ENCODE results near the gene MYL4. TPM values are rescaled to one million over a fixed set of nuclear protein-coding genes. Genes with fewer than 3 reads are reported as not detected.
"Not testable (repeated sequence)": the region's sequence is repeated elsewhere in the genome, so short reads cannot be mapped to it uniquely, and the experiment has no call there.

The MYL4 gene
- total RNA-seq: not detected

DNA sequence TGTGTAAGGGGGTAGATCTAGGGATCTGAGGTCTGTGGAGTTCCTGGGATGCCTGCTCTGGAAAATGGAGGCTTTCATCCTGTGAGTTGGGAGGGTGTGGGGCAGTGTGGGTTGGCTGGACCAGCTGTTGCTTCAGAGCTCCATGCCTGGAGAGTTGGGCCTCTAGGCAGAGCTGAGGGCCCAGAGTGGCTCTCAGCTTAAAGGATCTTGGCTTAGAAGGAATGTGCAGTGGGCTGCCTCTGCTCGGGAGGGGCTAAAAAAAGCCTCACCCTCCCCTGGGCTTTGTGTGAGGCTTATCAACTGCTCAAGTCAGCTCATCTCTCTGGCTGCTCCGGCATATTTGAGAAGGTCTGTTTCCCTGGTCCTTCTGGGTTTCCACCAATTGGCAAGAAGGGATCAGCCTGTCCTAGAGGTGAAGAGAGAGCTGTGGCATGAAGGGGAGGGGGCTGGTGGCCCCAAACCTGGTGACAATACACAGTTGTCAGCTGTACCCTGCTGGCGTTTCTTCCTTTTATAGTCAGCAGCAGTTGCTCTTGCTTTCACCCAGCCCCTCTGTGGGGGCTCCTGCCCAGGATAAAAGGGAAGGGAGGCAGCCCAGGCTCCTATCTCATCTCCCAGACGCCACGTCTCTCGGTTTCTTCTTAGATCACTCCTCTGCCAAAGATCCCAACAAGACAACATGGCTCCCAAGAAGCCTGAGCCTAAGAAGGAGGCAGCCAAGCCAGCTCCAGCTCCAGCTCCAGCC, at the start of gene MYL4:
MYL4 (plus strand) TSS at position 605 of the 745 bp plus-strand sequence; CDS start at position 680, 75 bp downstream.
- TF ChIP-seq, protein P1, sequence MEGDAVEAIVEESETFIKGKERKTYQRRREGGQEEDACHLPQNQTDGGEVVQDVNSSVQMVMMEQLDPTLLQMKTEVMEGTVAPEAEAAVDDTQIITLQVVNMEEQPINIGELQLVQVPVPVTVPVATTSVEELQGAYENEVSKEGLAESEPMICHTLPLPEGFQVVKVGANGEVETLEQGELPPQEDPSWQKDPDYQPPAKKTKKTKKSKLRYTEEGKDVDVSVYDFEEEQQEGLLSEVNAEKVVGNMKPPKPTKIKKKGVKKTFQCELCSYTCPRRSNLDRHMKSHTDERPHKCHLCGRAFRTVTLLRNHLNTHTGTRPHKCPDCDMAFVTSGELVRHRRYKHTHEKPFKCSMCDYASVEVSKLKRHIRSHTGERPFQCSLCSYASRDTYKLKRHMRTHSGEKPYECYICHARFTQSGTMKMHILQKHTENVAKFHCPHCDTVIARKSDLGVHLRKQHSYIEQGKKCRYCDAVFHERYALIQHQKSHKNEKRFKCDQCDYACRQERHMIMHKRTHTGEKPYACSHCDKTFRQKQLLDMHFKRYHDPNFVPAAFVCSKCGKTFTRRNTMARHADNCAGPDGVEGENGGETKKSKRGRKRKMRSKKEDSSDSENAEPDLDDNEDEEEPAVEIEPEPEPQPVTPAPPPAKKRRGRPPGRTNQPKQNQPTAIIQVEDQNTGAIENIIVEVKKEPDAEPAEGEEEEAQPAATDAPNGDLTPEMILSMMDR (IDR thresholded peaks at IDR 0.05): no peak
- Histone ChIP-seq H3K4me1 (ENCODE audit: control insufficient read depth in 1 of 2, low read depth in 2 of 2) (peaks cover 16 to 21% of the 10 kb centered on the region in 2 donors), H3K9me3 (no peaks in the 10 kb centered on the region), H3K4me3 (no peak within 1 kb of the TSS), H3K27ac (no peak within 1 kb of the TSS), H3K27me3 (replicated peaks; ENCODE audit: insufficient read depth) (no peaks in the 10 kb centered on the region), H3K36me3 (no peaks in the 10 kb centered on the region)
- ATAC-seq (ENCODE audit: insufficient number of reproducible peaks, low FRiP score, low read depth) (no peak), DNase-seq (ENCODE audit: low spot score) (no peak)

- ATAC-seq (ENCODE audit: insufficient number of reproducible peaks, low FRiP score, low read depth) (no peak), DNase-seq (ENCODE audit: low spot score) (no peak)
- Histone ChIP-seq H3K27ac (peak overlapping the region in 1 of 2 donors; percentile 8), H3K36me3 (peaks cover 31% of the 10 kb centered on the region), H3K4me1 (ENCODE audit: control insufficient read depth in 1 of 2, low read depth in 2 of 2) (peaks cover 0 to 9% of the 10 kb centered on the region in 2 donors), H3K4me3 (peak overlapping the region; percentile 39), H3K27me3 (replicated peaks; ENCODE audit: insufficient read depth) (no peaks in the 10 kb centered on the region), H3K9me3 (no peaks in the 10 kb centered on the region)
- TF ChIP-seq, protein P1 (IDR thresholded peaks at IDR 0.05): no peak
Measured at GRCh38 chr17:47162013-47162622, 47.0 kb upstream of the MYL4 start.

DNA sequence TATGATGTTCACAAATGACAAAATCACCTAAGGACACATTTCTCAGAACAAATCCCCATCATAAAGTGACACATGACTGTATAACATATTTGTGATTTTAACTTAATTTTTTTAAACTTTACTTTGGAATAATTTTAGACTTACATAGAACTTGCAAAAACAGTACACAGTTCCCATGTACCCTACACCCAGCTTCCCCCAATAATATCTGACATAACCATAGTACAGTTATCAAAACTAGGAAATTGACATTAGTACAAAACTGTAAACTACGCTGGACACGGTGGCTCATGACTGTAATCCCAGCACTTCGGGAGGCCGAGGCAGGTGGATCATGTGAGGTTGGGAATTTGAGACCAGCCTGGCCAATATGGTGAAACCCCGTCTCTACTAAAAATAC, 44.9 kb upstream of the MYL4 start:
- Histone ChIP-seq H3K36me3 (peaks cover 35% of the 10 kb centered on the region), H3K27ac (no peak overlapping the region), H3K4me3 (no peak overlapping the region), H3K9me3 (no peaks in the 10 kb centered on the region), H3K4me1 (ENCODE audit: control insufficient read depth in 1 of 2, low read depth in 2 of 2) (peaks cover 0 to 9% of the 10 kb centered on the region in 2 donors), H3K27me3 (replicated peaks; ENCODE audit: insufficient read depth) (no peaks in the 10 kb centered on the region)
- DNase-seq (ENCODE audit: low spot score) (no peak), ATAC-seq (ENCODE audit: insufficient number of reproducible peaks, low FRiP score, low read depth) (no peak)
- TF ChIP-seq, protein P1 (IDR thresholded peaks at IDR 0.05): no peak

GRCh38 chr17:47165137-47165536, 44.0 kb upstream of the MYL4 start:
- ATAC-seq (ENCODE audit: insufficient number of reproducible peaks, low FRiP score, low read depth): no peak
- Histone ChIP-seq H3K4me3 (no peak overlapping the region), H3K4me1 (ENCODE audit: control insufficient read depth in 1 of 2, low read depth in 2 of 2) (peaks cover 0 to 9% of the 10 kb centered on the region in 2 donors), H3K9me3 (no peaks in the 10 kb centered on the region), H3K27ac (no peak overlapping the region), H3K27me3 (replicated peaks; ENCODE audit: insufficient read depth) (no peaks in the 10 kb centered on the region), H3K36me3 (peaks cover 33% of the 10 kb centered on the region)
- TF ChIP-seq, protein P1 (IDR thresholded peaks at IDR 0.05): no peak
- DNase-seq (ENCODE audit: low spot score): no peak

DNA sequence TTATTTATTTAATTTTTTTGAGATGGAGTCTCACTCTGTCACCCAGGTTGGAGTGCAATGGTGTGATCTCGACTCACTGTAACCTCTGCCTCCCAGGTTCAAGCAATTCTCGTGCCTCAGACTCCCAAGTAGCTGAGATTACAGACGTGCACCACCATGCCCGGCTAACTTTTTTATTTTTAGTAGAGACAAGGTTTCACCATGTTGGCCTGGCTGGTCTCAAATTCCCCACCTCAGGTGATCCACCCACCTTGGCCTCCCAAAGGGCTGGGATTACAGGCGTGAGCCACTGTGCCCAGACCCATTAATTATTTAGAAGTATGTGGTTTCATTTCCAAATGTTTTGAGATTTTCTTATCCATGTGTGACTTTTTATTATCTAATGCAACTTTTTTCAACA, 42.3 kb upstream of the MYL4 start:
- not testable (repeated sequence) for H3K27ac ChIP-seq; ATAC-seq (ENCODE audit: insufficient number of reproducible peaks, low FRiP score, low read depth); H3K27me3 ChIP-seq (replicated peaks; ENCODE audit: insufficient read depth); DNase-seq (ENCODE audit: low spot score); H3K4me3 ChIP-seq; H3K9me3 ChIP-seq; H3K4me1 ChIP-seq (ENCODE audit: control insufficient read depth in 1 of 2, low read depth in 2 of 2)
- H3K36me3 ChIP-seq: peaks cover 33% of the 10 kb centered on the region

DNA sequence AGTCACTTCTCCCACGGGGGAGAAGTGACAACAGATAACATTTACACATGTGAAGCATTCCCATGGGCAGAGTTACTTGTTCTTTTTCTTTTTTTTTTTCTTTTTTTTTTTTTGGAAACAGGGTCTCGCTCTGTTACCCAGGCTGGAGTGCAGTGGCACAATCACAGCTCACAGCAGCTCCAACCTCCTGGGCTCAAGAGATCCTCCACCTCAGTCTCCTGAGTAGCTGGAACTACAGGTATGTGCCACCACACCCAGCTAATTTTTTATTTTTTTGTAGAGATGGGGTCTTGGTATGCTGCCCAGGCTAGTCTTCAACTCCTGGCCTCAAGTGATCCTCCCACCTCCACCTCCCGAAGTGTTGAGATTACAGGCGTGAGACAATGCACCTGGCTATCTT, 40.3 kb upstream of the MYL4 start:
- H3K27ac ChIP-seq; DNase-seq (ENCODE audit: low spot score); ATAC-seq (ENCODE audit: insufficient number of reproducible peaks, low FRiP score, low read depth); H3K27me3 ChIP-seq (replicated peaks; ENCODE audit: insufficient read depth); H3K9me3 ChIP-seq; H3K4me3 ChIP-seq; H3K4me1 ChIP-seq (ENCODE audit: control insufficient read depth in 1 of 2, low read depth in 2 of 2): not testable (repeated sequence)
- peaks cover 33% of the 10 kb centered on the region for H3K36me3 ChIP-seq

Data from thoracic aorta (tissue), 2 donors.